Measurements from ENCODE around the gene CYFIP1. TPM values are rescaled to one million over a fixed set of nuclear protein-coding genes. Genes with fewer than 3 reads are reported as not detected.

The CYFIP1 gene
- total RNA-seq, 1 experiment from 2014 or later: 205 TPM

- Mint-ChIP-seq H3K27me3 (ENCODE audit: insufficient read depth, unreplicated experiment) (no peaks in the 10 kb centered on the region), H3K9me3 (ENCODE audit: unreplicated experiment) (no peaks in the 10 kb centered on the region), H3K4me3 (ENCODE audit: unreplicated experiment) (no peak overlapping the region), H3K36me3 (ENCODE audit: insufficient read depth, unreplicated experiment) (peaks cover 26% of the 10 kb centered on the region), H3K27ac (ENCODE audit: unreplicated experiment) (no peak overlapping the region), H3K4me1 (ENCODE audit: low read depth, unreplicated experiment) (peaks cover 9% of the 10 kb centered on the region)
- Histone ChIP-seq H3K9me3 (no peaks in the 10 kb centered on the region), H3K4me1 (no peaks in the 10 kb centered on the region), H3K4me3 (ENCODE audit: low read depth, low read length) (no peak overlapping the region), H3K27me3 (replicated peaks; ENCODE audit: control insufficient read depth, insufficient read depth, low read length) (no peaks in the 10 kb centered on the region), H3K36me3 (ENCODE audit: control insufficient read depth, insufficient read depth, low read length) (no peaks in the 10 kb centered on the region)
- ChIA-PET POLR2A (no interaction called here), CTCF (no interaction called here)
- intact Hi-C loops (cut with micrococcal nuclease; ENCODE audit: unreplicated experiment): no loop called here
- BruUV-seq (replicated peaks): no TSS peak
- TF ChIP-seq CTCF (IDR thresholded peaks at IDR 0.05; ENCODE audit: insufficient read depth in 1 of 2, low read depth in 1 of 2, low read length in 1 of 2, severe bottlenecking in 1 of 2, unreplicated experiment in 1 of 2): no peak
- no peak for DNase-seq
Measured at GRCh38 chr15:22951381-22952280, 28.5 kb downstream of the CYFIP1 start.

- peaks cover 9% of the 10 kb centered on the region for H3K4me1 Mint-ChIP-seq (ENCODE audit: low read depth, unreplicated experiment)
Measured at GRCh38 chr15:22951031-22951380, 29.2 kb downstream of the CYFIP1 start.

More at GRCh38 chr15:22951031-22951380, 29.2 kb downstream of the CYFIP1 start:
- Histone ChIP-seq H3K4me1 (no peaks in the 10 kb centered on the region), H3K27me3 (replicated peaks; ENCODE audit: control insufficient read depth, insufficient read depth, low read length) (no peaks in the 10 kb centered on the region), H3K4me3 (ENCODE audit: low read depth, low read length) (no peak overlapping the region), H3K36me3 (ENCODE audit: control insufficient read depth, insufficient read depth, low read length) (no peaks in the 10 kb centered on the region), H3K9me3 (no peaks in the 10 kb centered on the region)
- intact Hi-C loops (cut with micrococcal nuclease; ENCODE audit: unreplicated experiment): no loop called here
- Mint-ChIP-seq H3K4me3 (ENCODE audit: unreplicated experiment) (no peak overlapping the region), H3K27me3 (ENCODE audit: insufficient read depth, unreplicated experiment) (no peaks in the 10 kb centered on the region), H3K27ac (ENCODE audit: unreplicated experiment) (no peak overlapping the region), H3K36me3 (ENCODE audit: insufficient read depth, unreplicated experiment) (peaks cover 31% of the 10 kb centered on the region), H3K9me3 (ENCODE audit: unreplicated experiment) (no peaks in the 10 kb centered on the region)
- TF ChIP-seq CTCF (IDR thresholded peaks at IDR 0.05; ENCODE audit: insufficient read depth in 1 of 2, low read depth in 1 of 2, low read length in 1 of 2, severe bottlenecking in 1 of 2, unreplicated experiment in 1 of 2): no peak
- ChIA-PET POLR2A (no interaction called here), CTCF (no interaction called here)
- BruUV-seq (replicated peaks): no TSS peak
- no peak for DNase-seq
